ENCODE measurements around the gene MKRN1.
"Not testable (repeated sequence)": the region's sequence is repeated elsewhere in the genome, so short reads cannot be mapped to it uniquely, and the experiment has no call there.

MKRN1 gene

DNA sequence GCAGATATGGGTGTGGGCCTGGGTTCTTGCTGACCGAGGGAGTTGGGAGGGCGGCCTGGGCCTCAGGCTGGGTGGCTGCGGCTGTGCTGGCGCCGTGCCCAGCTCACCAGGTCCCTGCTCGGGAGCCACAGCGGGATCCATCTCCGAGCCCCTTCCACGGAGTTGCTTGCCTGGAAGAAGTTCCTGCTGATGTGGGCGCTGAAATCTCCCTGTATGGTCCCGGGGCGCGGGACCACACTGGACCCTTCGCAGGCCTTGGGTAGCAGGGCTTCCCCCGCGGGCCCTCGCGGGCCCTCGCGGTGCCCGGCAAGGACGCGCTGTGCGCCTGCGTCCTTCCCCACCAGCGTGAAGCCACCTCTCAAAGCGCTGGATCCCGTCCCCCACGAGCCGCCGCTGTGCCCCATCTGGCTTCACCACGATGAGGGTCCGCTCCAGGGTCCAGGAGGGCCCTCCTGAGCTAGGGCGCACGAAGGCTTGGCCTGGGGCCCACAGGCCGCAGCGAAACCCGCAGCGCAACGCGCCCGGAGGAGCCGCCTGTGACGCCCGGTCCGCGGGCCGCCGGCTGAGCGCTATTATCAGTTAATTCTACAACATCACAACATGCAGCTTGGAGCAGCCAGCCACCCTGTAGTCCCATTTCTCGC lies 43.9 kb downstream of the MKRN1 start:
- DNase-seq (ENCODE audit: low read depth) = no peak
- TF ChIP-seq, protein P1, sequence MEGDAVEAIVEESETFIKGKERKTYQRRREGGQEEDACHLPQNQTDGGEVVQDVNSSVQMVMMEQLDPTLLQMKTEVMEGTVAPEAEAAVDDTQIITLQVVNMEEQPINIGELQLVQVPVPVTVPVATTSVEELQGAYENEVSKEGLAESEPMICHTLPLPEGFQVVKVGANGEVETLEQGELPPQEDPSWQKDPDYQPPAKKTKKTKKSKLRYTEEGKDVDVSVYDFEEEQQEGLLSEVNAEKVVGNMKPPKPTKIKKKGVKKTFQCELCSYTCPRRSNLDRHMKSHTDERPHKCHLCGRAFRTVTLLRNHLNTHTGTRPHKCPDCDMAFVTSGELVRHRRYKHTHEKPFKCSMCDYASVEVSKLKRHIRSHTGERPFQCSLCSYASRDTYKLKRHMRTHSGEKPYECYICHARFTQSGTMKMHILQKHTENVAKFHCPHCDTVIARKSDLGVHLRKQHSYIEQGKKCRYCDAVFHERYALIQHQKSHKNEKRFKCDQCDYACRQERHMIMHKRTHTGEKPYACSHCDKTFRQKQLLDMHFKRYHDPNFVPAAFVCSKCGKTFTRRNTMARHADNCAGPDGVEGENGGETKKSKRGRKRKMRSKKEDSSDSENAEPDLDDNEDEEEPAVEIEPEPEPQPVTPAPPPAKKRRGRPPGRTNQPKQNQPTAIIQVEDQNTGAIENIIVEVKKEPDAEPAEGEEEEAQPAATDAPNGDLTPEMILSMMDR (conservative IDR thresholded peaks at IDR 0.05; ENCODE audit: low read depth, low read length) = no peak
- no peak overlapping the region for H3K4me3 ChIP-seq (ENCODE audit: low read length)

DNA sequence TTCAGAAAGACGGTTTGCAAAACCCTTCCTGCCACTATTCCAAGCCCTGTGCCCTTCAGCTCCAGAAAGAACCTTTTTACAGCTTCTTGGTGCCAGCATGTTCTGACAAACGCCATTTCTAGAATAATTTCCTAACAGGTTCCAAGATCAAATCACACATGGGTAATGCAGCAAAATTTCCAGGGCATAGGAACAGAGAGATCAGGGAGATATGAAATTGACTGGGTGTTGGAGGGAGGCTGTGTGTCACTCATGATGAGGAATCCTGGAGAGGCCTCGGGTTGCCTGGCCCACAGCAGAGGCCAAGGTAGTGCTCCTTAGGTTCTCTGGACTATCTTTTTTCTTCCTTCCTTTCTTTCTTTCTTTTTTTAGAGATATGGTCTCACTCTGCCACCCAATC lies 45.9 kb downstream of the MKRN1 start:
- H3K4me3 ChIP-seq (ENCODE audit: low read length) = no peak overlapping the region
- TF ChIP-seq, protein P1 (conservative IDR thresholded peaks at IDR 0.05; ENCODE audit: low read depth, low read length) = no peak
- no peak for DNase-seq (ENCODE audit: low read depth)

DNA sequence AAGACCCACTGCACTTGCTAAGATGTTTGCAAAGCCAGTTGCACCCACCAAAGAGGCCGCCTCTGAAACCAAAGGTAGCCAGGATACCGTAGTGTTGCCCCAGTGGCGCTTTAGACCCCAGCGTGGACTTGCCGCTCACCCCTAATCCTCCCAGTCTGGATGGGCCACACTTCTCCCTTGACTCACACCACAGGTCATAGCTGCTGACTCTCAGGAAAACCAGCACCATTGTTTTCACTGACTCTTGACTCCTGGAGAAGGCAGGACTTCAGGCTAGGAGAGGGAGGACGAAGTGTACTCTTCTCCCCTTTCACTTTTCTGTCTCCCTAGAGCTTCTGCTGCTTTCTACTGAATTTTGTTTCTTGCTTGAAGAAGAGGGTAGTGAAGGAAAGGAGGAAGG lies 53.2 kb downstream of the MKRN1 start:
- no peak for DNase-seq (ENCODE audit: low read depth)
- TF ChIP-seq, protein P1 (conservative IDR thresholded peaks at IDR 0.05; ENCODE audit: low read depth, low read length) = no peak
- no peak overlapping the region for H3K4me3 ChIP-seq (ENCODE audit: low read length)

DNA sequence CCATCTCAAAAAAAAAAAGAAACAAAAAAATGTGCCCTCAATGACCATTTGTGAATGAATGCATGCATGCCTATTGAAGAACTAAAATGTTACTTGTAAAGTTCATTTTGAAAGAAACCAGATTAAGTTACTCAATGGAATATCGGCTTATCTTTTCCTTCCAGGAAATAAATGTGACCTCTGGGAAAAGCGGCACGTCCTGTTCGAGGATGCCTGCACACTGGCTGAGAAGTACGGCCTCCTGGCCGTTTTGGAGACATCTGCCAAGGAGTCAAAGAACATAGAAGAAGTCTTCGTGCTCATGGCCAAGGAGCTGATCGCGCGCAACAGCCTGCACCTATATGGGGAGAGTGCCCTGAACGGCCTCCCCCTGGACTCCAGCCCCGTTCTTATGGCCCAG lies 53.6 kb downstream of the MKRN1 start:
- TF ChIP-seq, protein P1 (conservative IDR thresholded peaks at IDR 0.05; ENCODE audit: low read depth, low read length) = no peak
- H3K4me3 ChIP-seq (ENCODE audit: low read length) = no peak overlapping the region

DNA sequence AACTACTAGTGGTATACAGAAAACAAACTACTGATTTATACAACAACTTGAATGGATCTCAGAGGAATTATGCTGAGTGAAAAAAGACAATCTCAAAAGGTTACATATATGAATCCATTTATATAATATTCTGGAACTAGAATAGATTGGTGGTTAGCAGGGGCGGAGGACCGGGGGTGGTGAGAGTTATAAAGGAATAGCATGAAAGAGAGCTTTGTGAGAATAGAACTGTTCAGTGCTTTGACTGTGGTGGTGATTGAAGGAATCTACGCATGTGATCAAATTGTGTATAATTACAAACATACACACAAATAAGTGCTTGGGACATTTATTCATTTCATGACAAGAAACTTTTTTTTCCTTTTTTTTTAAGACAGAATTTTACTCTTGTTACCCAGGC lies 55.8 kb downstream of the MKRN1 start:
- H3K4me3 ChIP-seq (ENCODE audit: low read length) = no peak overlapping the region
- DNase-seq (ENCODE audit: low read depth) = no peak
- TF ChIP-seq, protein P1 (conservative IDR thresholded peaks at IDR 0.05; ENCODE audit: low read depth, low read length) = no peak

More for the DNA sequence above, 53.6 kb downstream of the MKRN1 start:
- DNase-seq (ENCODE audit: low read depth) = no peak

DNA sequence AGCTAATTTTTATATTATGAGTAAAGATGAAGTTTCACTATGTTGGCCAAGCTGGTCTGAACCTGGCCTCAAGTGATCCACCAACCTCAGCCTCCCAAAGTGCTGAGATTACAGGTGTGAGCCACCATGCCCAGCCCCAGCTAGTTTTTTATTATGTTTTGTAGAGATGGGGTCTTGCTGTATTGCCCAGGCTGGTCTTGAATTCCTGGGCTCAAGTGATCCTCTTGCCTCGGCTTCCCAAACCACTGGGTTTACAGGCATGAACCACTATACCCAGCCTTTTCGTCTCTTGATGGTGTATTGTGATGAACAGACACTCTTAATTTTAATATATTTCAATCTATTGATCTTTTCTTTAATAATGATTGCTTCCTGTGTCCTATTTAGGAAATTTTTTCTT lies 57.8 kb downstream of the MKRN1 start:
- H3K4me3 ChIP-seq (ENCODE audit: low read length) = no peak overlapping the region
- no peak for DNase-seq (ENCODE audit: low read depth)
- TF ChIP-seq, protein P1 (conservative IDR thresholded peaks at IDR 0.05; ENCODE audit: low read depth, low read length) = no peak

DNA sequence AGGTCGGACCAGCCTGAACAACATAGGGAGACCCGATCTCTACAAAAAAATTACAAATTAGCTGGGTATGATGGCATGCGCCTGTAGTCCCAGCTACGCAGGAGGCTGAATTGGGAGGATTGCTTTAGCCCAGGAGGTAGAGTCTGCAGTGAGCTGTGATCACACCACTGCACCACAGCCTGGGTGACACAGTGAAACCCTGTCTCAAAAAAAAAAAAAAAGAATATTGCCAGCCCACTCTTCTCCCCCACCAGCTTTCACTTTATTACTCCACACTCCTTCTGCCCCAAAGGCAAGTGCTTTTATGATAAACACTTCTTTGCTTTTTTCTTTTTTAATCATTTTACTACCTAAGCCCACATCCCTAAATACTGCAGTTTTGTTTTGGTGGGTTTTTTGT lies 60.7 kb downstream of the MKRN1 start:
- no peak for DNase-seq (ENCODE audit: low read depth)
- TF ChIP-seq, protein P1 (conservative IDR thresholded peaks at IDR 0.05; ENCODE audit: low read depth, low read length) = no peak
- H3K4me3 ChIP-seq (ENCODE audit: low read length) = no peak overlapping the region

DNA sequence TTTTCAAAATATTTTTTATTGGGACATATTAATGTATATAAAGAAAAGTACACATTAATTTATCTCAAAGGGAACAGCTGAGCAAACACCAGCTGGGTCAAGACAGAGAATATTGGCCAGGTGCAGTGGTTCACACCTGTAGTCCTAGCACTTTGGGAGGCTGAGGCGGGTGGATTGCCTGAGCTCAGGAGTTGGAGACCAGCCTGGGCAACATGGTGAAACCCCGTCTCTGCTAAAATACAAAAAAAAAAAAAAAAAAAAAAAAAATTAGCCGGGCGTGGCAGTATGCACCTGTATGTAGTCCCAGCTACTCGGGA lies 61.2 kb downstream of the MKRN1 start:
- DNase-seq (ENCODE audit: low read depth); H3K4me3 ChIP-seq (ENCODE audit: low read length): not testable (repeated sequence)
